H1 (cell line): ENCODE results near the gene BCAS3. TPM values are rescaled to one million over a fixed set of nuclear protein-coding genes. Genes with fewer than 3 reads are reported as not detected.

Experiments
- CTCF ChIA-PET: fragments of 300-600 bp; sonication (Branson Sonifier 250); formaldehyde crosslinking; loops from one replicate; lab custom pipeline; 2021; ENCODE audit not compliant: partially characterized antibody; lab: Charles Lee
- POLR2A ChIA-PET: fragments of 300-600 bp; sonication (Branson Sonifier 250); formaldehyde crosslinking; loops from one replicate; lab custom pipeline; 2021; ENCODE audit warnings: inconsistent platforms; ENCODE audit not compliant: partially characterized antibody; lab: Charles Lee
- DNase-seq, 2 experiments: peaks; one replicate each; pipeline versions ENCODE4 v3.0.0 to v3.0.0-alpha.2; 2010 to 2022; ENCODE audit warnings: low spot score in 2 of 2, low read depth in 1 of 2, mixed read lengths in 1 of 2
- FAIRE-seq: peaks from 2 replicates; lab custom pipeline; 2011; peaks lifted over from hg19 to GRCh38; lab: Jason Lieb, UNC
- H2AFZ ChIP-seq: 2 replicates; pipeline ENCODE4 v1.8.1; 2012; ENCODE audit warnings: low read length, inconsistent platforms
- H2AK5ac ChIP-seq: 2 replicates; pipeline ENCODE4 v1.6.1; 2013; ENCODE audit warnings: low read depth, low read length
- H2BK120ac ChIP-seq: replicated peaks from 2 replicates; pipeline ENCODE3; 2013; ENCODE audit warnings: low read depth, low read length, inconsistent platforms
- H2BK12ac ChIP-seq: 2 replicates; pipeline ENCODE4 v1.6.1; 2013; ENCODE audit warnings: low read depth, low read length
- H2BK15ac ChIP-seq: 2 replicates; pipeline ENCODE4 v1.6.1; 2013; ENCODE audit warnings: low read length
- H2BK20ac ChIP-seq: 2 replicates; pipeline ENCODE4 v1.6.1; 2013; ENCODE audit warnings: low read length
- H2BK5ac ChIP-seq: 2 replicates; pipeline ENCODE4 v1.6.1; 2013; ENCODE audit warnings: low read depth, low read length
- H3K14ac ChIP-seq: 2 replicates; pipeline ENCODE4 v1.6.1; 2013; ENCODE audit warnings: inconsistent platforms; ENCODE audit not compliant: insufficient read length
- H3K18ac ChIP-seq: 2 replicates; pipeline ENCODE4 v1.6.1; 2013; ENCODE audit warnings: low read length; ENCODE audit errors: extremely low read depth
- H3K23ac ChIP-seq: 2 replicates; pipeline ENCODE4 v1.6.1; 2013; ENCODE audit warnings: inconsistent platforms; ENCODE audit not compliant: insufficient read length
- H3K23me2 ChIP-seq: 2 replicates; pipeline ENCODE4 v1.6.1; 2013; ENCODE audit warnings: low read depth, low read length
- H3K27ac ChIP-seq: 2 replicates; pipeline ENCODE4 v1.6.1; 2011; ENCODE audit warnings: low read depth, low read length, inconsistent platforms
- H3K27me3 ChIP-seq, 4 experiments: replicated peaks in 1 of 4; 1 replicate in 1 of 4; 2 replicates in 3 of 4; pipeline versions ENCODE4 v1.6.1 to v1.8.1; 2011 to 2013; ENCODE audit warnings: low read length in 3 of 4, mild to moderate bottlenecking in 3 of 4, inconsistent platforms in 2 of 4, mixed read lengths in 2 of 4, moderate library complexity in 1 of 4; ENCODE audit not compliant: control insufficient read depth in 3 of 4, insufficient read depth in 3 of 4; ENCODE audit errors: extremely low read depth in 1 of 4
- H3K36me3 ChIP-seq, 4 experiments: 2 replicates each; pipeline versions ENCODE4 v1.6.1 to v1.8.1; 2011 to 2013; ENCODE audit warnings: mild to moderate bottlenecking in 4 of 4, low read length in 3 of 4, moderate library complexity in 2 of 4, control low read depth in 1 of 4, inconsistent platforms in 1 of 4; ENCODE audit not compliant: insufficient read depth in 4 of 4, control insufficient read depth in 2 of 4
- H3K4ac ChIP-seq: replicated peaks from 2 replicates; pipeline ENCODE3; 2013; ENCODE audit warnings: low read length, low read depth, mixed read lengths, inconsistent platforms; ENCODE audit not compliant: insufficient read length
- H3K4me1 ChIP-seq, 4 experiments: replicated peaks in 1 of 4; 1 replicate in 1 of 4; 2 replicates in 3 of 4; pipeline versions ENCODE4 v1.6.1 to v1.8.1; 2011 to 2013; ENCODE audit warnings: low read length in 3 of 4, inconsistent platforms in 2 of 4, mixed read lengths in 1 of 4; ENCODE audit not compliant: insufficient read depth in 4 of 4, control insufficient read depth in 3 of 4
- H3K4me2 ChIP-seq, 2 experiments: 2 replicates each; pipeline versions ENCODE4 v1.6.1 to v1.8.1; 2011 to 2013; ENCODE audit warnings: low read depth in 2 of 2, low read length in 2 of 2, control low read depth in 1 of 2, inconsistent platforms in 1 of 2, mild to moderate bottlenecking in 1 of 2; ENCODE audit not compliant: insufficient read depth in 1 of 2
- H3K4me3 ChIP-seq, 4 experiments: fragments of 200-600, 300-600 bp in 1 of 4; sonication (generic), shearing (Covaris generic), sonication (Bioruptor Twin) in 1 of 4; 2 replicates each; pipeline versions ENCODE4 v1.5.1 to v1.8.1; 2011 to 2016; ENCODE audit warnings: low read length in 4 of 4, low read depth in 3 of 4, control low read depth in 2 of 4, inconsistent platforms in 2 of 4, mild to moderate bottlenecking in 2 of 4, mixed read lengths in 1 of 4, moderate library complexity in 1 of 4; ENCODE audit not compliant: insufficient read depth in 2 of 4; ENCODE audit errors: extremely low read depth in 1 of 4
- H3K56ac ChIP-seq: replicated peaks from 2 replicates; pipeline ENCODE3; 2013; ENCODE audit warnings: low read depth, mild to moderate bottlenecking, mixed read lengths, low read length, inconsistent platforms; ENCODE audit not compliant: insufficient read length
- H3K79me1 ChIP-seq: 2 replicates; pipeline ENCODE4 v1.6.1; 2013; ENCODE audit warnings: low read depth, low read length, control low read depth
- H3K79me2 ChIP-seq, 2 experiments: 2 replicates each; pipeline versions ENCODE4 v1.6.1 to v1.8.1; 2012 to 2013; ENCODE audit warnings: low read length in 2 of 2, mild to moderate bottlenecking in 2 of 2, inconsistent platforms in 1 of 2; ENCODE audit not compliant: insufficient read depth in 2 of 2, control insufficient read depth in 1 of 2
- H3K9ac ChIP-seq, 4 experiments: replicated peaks in 1 of 4; 1 replicate in 1 of 4; 2 replicates in 3 of 4; pipeline versions ENCODE4 v1.6.1 to v1.8.1; 2011 to 2013; ENCODE audit warnings: low read depth in 3 of 4, low read length in 3 of 4, control low read depth in 2 of 4, mild to moderate bottlenecking in 2 of 4, moderate library complexity in 2 of 4, inconsistent platforms in 1 of 4; ENCODE audit errors: extremely low read depth in 1 of 4
- H3K9me3 ChIP-seq, 2 experiments: 2 replicates each; pipeline versions ENCODE4 v1.6.1 to v1.8.1; 2012 to 2013; ENCODE audit warnings: mild to moderate bottlenecking in 2 of 2, moderate library complexity in 2 of 2, control low read depth in 1 of 2, inconsistent platforms in 1 of 2, low read depth in 1 of 2, low read length in 1 of 2, mixed read lengths in 1 of 2; ENCODE audit not compliant: insufficient read depth in 2 of 2
- H4K20me1 ChIP-seq, 2 experiments: replicated peaks in 1 of 2; 2 replicates each; pipeline versions ENCODE3 to v1.8.1; 2011 to 2013; ENCODE audit warnings: inconsistent platforms in 2 of 2, low read length in 2 of 2, mild to moderate bottlenecking in 1 of 2; ENCODE audit not compliant: insufficient read depth in 2 of 2, control insufficient read depth in 1 of 2
- H4K5ac ChIP-seq: 2 replicates; pipeline ENCODE4 v1.6.1; 2013; ENCODE audit warnings: low read length, low read depth, mixed read lengths, inconsistent platforms; ENCODE audit not compliant: insufficient read length
- H4K8ac ChIP-seq: 2 replicates; pipeline ENCODE4 v1.8.0; 2013; ENCODE audit warnings: mild to moderate bottlenecking, moderate library complexity, low read length, inconsistent platforms; ENCODE audit not compliant: insufficient read depth; ENCODE audit errors: extremely low read depth
- H4K91ac ChIP-seq: replicated peaks from 2 replicates; pipeline ENCODE3; 2013; ENCODE audit warnings: low read length, mixed read lengths, inconsistent platforms; ENCODE audit not compliant: insufficient read length
- CREB1 ChIP-seq: IDR thresholded peaks from 2 replicates; pipeline ENCODE4 v1.6.1; 2012; ENCODE audit warnings: inconsistent platforms
- HDAC2 ChIP-seq, 2 experiments: fragments of 300-600 bp in 1 of 2; sonication (generic) in 1 of 2; IDR thresholded peaks; 2 replicates each; pipeline ENCODE4 v1.6.1; 2011 to 2012; ENCODE audit warnings: low read depth in 2 of 2, low read length in 2 of 2, mild to moderate bottlenecking in 2 of 2, moderate library complexity in 2 of 2, borderline replicate concordance in 1 of 2, inconsistent platforms in 1 of 2
- JUN ChIP-seq: IDR thresholded peaks from 2 replicates; pipeline ENCODE4 v1.6.1; 2011; ENCODE audit warnings: low read depth, mild to moderate bottlenecking, improper control_type of control experiment, low read length
- SAP30 ChIP-seq: fragments of 300-600 bp; sonication (generic); IDR thresholded peaks from 2 replicates; pipeline ENCODE4 v1.7.1; 2012; ENCODE audit warnings: low read length, moderate library complexity, mild to moderate bottlenecking, inconsistent platforms; ENCODE audit not compliant: insufficient read depth, insufficient replicate concordance
- SP2 ChIP-seq: IDR thresholded peaks from 2 replicates; pipeline ENCODE4 v1.6.1; 2012; ENCODE audit warnings: mild to moderate bottlenecking, low read length, inconsistent platforms
- TEAD4 ChIP-seq: IDR thresholded peaks from 2 replicates; pipeline ENCODE4 v1.6.1; 2012; ENCODE audit warnings: low read depth, low read length, inconsistent platforms, mixed read lengths
- WGBS, 2 experiments: shearing (Covaris generic) in 1 of 2; methylation state at CpG; one replicate each; pipeline versions ENCODE4 v1.1.6 to v1.1.7; 2013 to 2015; ENCODE audit warnings: low lambda C conversion rate in 2 of 2, mixed read lengths in 2 of 2, inconsistent platforms in 1 of 2, low coverage in 1 of 2, missing lambda C conversion rate in 1 of 2; ENCODE audit not compliant: insufficient replicate concordance in 2 of 2, insufficient coverage in 1 of 2, insufficient read length in 1 of 2; ENCODE audit errors: extremely low coverage in 1 of 2, missing lambda C conversion rate in 1 of 2; 5-methylcytosine and 5-hydroxymethylcytosine counted together
- polyA plus RNA-seq, 7 experiments: library from polyadenylated mRNA; depleted of rRNA in 3 of 7; stranded (reverse) in 5 of 7; unstranded in 2 of 7; fragments of >200 nt in 5 of 7; fragments of 200-250 nt in 2 of 7; gene quantifications; 1 replicate in 5 of 7; 2 replicates in 1 of 7; 4 replicates in 1 of 7; pipeline versions ENCODE4 v1.2.1 to v1.2.3, GENCODE V29; 2011 to 2013; ENCODE audit warnings: missing spikeins in 2 of 7, mixed read lengths in 2 of 7
- total RNA-seq: library from RNA; stranded (reverse); fragmentation: NEBNext Ultra II Directional; extraction: Animal tissue kit (Norgen Biotek cat#: 25700); gene quantifications from 2 replicates; pipeline ENCODE4 v1.2.1, GENCODE V29; 2021

BCAS3 gene
- total and polyA plus RNA-seq, 2 of the 8 experiments (the other 6 are each of a cell fraction or from before 2014, with no cell fraction given): 9.9 to 13.3 TPM

- Histone ChIP-seq H4K5ac (no peak overlapping the region), H3K23ac (no peak overlapping the region), H2AFZ (no peak overlapping the region), H2BK12ac (no peak overlapping the region), H4K8ac (no peak overlapping the region), H2AK5ac (no peak overlapping the region), H3K79me2 (no peaks in the 10 kb centered on the region), H2BK20ac (no peak overlapping the region), H3K79me1 (no peaks in the 10 kb centered on the region), H4K91ac (no peak overlapping the region), H3K9ac (no peak overlapping the region), H3K4me3 (no peak overlapping the region), H3K23me2 (no peaks in the 10 kb centered on the region), H2BK5ac (no peak overlapping the region), H3K36me3 (no peaks in the 10 kb centered on the region), H3K14ac (no peak overlapping the region), H3K27ac (no peak overlapping the region), H3K4me1 (no peaks in the 10 kb centered on the region), H2BK15ac (no peak overlapping the region), H3K4me2 (no peak overlapping the region), H3K27me3 (no peaks in the 10 kb centered on the region)
- 92% methylated on average over 8 of the region's 8 CpGs; no CpG with 5 or more reads in 1 of the 2 experiments for WGBS, 2 experiments
- DNase-seq: no peak
- no peak for TF ChIP-seq SP2
- TF ChIP-seq HDAC2 (IDR thresholded peaks at IDR 0.05; ENCODE audit: borderline replicate concordance in 1 of 2, low read depth in 2 of 2, low read length in 2 of 2): no peak
- TF ChIP-seq SAP30: no peak
- no peak for TF ChIP-seq TEAD4
- no peak for TF ChIP-seq CREB1
- no peak for TF ChIP-seq JUN
- TF ChIP-seq, all 59 proteins: peak for 0
- no peak for FAIRE-seq
- Histone ChIP-seq H3K9me3 (no peaks in the 10 kb centered on the region), H2BK120ac (no peak overlapping the region), H3K4ac (no peak overlapping the region), H3K56ac (no peak overlapping the region), H4K20me1 (no peaks in the 10 kb centered on the region), H3K18ac (no peak overlapping the region)
- CTCF ChIA-PET: no interaction called here
- POLR2A ChIA-PET: no interaction called here
Observed at GRCh38 chr17:61128661-61129115, 451.0 kb downstream of the BCAS3 start.
